NCI-H774 (cell line): Measurements from ENCODE around the gene CD48.
"Not testable (repeated sequence)": the region's sequence is repeated elsewhere in the genome, so short reads cannot be mapped to it uniquely, and the experiment has no call there.

Experiments
- DNase-seq: peaks from one replicate; lab custom pipeline; 2025; lab: John Stamatoyannopoulos, UW

Gene CD48

GRCh38 chr1:160741612-160742348, 30.2 kb upstream of the CD48 start:
- no peak for DNase-seq

GRCh38 chr1:160741092-160741501, 29.5 kb upstream of the CD48 start:
- DNase-seq = no peak

GRCh38 chr1:160740133-160740688, 28.6 kb upstream of the CD48 start:
- no peak for DNase-seq

GRCh38 chr1:160739098-160739511, 27.5 kb upstream of the CD48 start, which contains the start of gene SLAMF7:
SLAMF7 (plus strand) TSS chr1:160739247; CDS start chr1:160739302, 55 bp downstream.
- no peak for DNase-seq

GRCh38 chr1:160738271-160738670, 26.6 kb upstream of the CD48 start:
- no peak for DNase-seq

- DNase-seq = no peak
Measured at GRCh38 chr1:160734301-160734700, 22.7 kb upstream of the CD48 start.

GRCh38 chr1:160733898-160734297, 22.3 kb upstream of the CD48 start:
- DNase-seq = no peak

GRCh38 chr1:160731990-160732389, 20.4 kb upstream of the CD48 start:
- DNase-seq = no peak

GRCh38 chr1:160731564-160731963, 19.9 kb upstream of the CD48 start:
- not testable (repeated sequence) for DNase-seq

- DNase-seq = no peak
Measured at GRCh38 chr1:160727316-160727640, 15.7 kb upstream of the CD48 start.

- peak; percentile 23 for DNase-seq
Measured at GRCh38 chr1:160726498-160727315, 15.1 kb upstream of the CD48 start.

GRCh38 chr1:160726114-160726497, 14.5 kb upstream of the CD48 start:
- no peak for DNase-seq

- no peak for DNase-seq
Measured at GRCh38 chr1:160724465-160725242, 13.0 kb upstream of the CD48 start.

GRCh38 chr1:160723332-160723731, 11.7 kb upstream of the CD48 start:
- no peak for DNase-seq

GRCh38 chr1:160722726-160723125, 11.1 kb upstream of the CD48 start:
- DNase-seq = no peak

- no peak for DNase-seq
Measured at GRCh38 chr1:160721473-160721872, 9.9 kb upstream of the CD48 start.

- no peak for DNase-seq
Measured at GRCh38 chr1:160720356-160721085, 8.9 kb upstream of the CD48 start.

- no peak for DNase-seq
Measured at GRCh38 chr1:160718210-160718609, 6.6 kb upstream of the CD48 start.

- no peak for DNase-seq
Measured at GRCh38 chr1:160717306-160717705, 5.7 kb upstream of the CD48 start.

- DNase-seq = no peak
Measured at GRCh38 chr1:160716013-160716412, 4.4 kb upstream of the CD48 start.

GRCh38 chr1:160714034-160714648, 2.5 kb upstream of the CD48 start:
- DNase-seq = not testable (repeated sequence)
